ENCODE results near the gene HYAL3. TPM values are rescaled to one million over a fixed set of nuclear protein-coding genes. Genes with fewer than 3 reads are reported as not detected.
A peak's percentile ranks its signal among the peaks of the same experiment; 100 is the strongest.

The HYAL3 gene
- total RNA-seq, 2 donors from 2014 or later, result 2.6 to 3.3 TPM

DNA sequence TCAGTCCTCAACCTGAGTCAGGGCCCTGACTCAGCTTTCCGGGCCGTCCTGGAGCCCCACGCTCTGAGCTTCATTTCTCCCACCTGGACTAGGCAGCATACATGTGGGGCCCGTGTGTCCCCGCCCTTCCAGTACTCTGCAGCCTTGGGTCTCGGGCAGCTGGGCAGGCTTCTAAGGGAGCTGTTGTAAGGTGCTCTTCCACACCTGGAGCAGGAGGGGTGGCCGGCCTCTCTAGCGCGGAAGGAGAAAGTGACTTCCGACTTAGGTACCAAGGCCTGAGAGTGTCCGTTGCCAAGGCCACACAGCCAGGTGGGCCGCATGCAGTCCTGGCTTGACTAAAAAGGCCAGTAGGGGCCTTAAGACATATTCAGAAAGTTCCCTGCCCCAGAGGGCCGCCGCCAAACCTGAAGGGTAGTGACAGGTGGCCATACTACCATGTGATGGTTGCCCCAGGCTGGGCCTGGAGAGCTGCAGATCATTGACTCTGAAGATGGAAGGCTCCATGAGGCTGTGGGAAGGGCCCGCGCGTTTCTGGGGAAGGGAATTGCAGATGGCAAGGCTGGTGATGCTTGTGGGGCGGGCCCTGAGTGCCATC lies 39.7 kb downstream of the HYAL3 start:
- H3K27me3 Mint-ChIP-seq (ENCODE audit: insufficient read depth), result no peaks in the 10 kb centered on the region
- no peak for DNase-seq
- TF ChIP-seq, protein P1, sequence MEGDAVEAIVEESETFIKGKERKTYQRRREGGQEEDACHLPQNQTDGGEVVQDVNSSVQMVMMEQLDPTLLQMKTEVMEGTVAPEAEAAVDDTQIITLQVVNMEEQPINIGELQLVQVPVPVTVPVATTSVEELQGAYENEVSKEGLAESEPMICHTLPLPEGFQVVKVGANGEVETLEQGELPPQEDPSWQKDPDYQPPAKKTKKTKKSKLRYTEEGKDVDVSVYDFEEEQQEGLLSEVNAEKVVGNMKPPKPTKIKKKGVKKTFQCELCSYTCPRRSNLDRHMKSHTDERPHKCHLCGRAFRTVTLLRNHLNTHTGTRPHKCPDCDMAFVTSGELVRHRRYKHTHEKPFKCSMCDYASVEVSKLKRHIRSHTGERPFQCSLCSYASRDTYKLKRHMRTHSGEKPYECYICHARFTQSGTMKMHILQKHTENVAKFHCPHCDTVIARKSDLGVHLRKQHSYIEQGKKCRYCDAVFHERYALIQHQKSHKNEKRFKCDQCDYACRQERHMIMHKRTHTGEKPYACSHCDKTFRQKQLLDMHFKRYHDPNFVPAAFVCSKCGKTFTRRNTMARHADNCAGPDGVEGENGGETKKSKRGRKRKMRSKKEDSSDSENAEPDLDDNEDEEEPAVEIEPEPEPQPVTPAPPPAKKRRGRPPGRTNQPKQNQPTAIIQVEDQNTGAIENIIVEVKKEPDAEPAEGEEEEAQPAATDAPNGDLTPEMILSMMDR (conservative IDR thresholded peaks at IDR 0.05), result no peak
- no peak overlapping the region for H3K9ac ChIP-seq (ENCODE audit: extremely low read depth, low read length, poor library complexity, severe bottlenecking)
- H3K4me3 ChIP-seq (ENCODE audit: low read length), result no peak overlapping the region
- 70 to 95% methylated on average over 12 to 18 of the region's 18 CpGs for WGBS, 2 experiments (ENCODE audit: insufficient coverage in 1 of 2, insufficient read length in 1 of 2)
- peaks cover 32% of the 10 kb centered on the region for H3K36me3 Mint-ChIP-seq (ENCODE audit: low read depth)
- H3K4me1 Mint-ChIP-seq, result peaks cover 11% of the 10 kb centered on the region
- peak overlapping the region; percentile 49 for H3K4me3 Mint-ChIP-seq
- peaks cover 41% of the 10 kb centered on the region for H3K36me3 ChIP-seq (ENCODE audit: control insufficient read depth, insufficient read depth, low read length)
- no peaks in the 10 kb centered on the region for H3K27me3 ChIP-seq (ENCODE audit: control insufficient read depth, insufficient read depth, low read length, poor library complexity, severe bottlenecking)
- no peaks in the 10 kb centered on the region for H3K9me3 ChIP-seq (ENCODE audit: control insufficient read depth, low read length)
- peak overlapping the region; percentile 100 for H3K27ac ChIP-seq (ENCODE audit: low read depth, low read length)
- H3K27ac Mint-ChIP-seq, result peak overlapping the region; percentile 90
- peaks cover 7% of the 10 kb centered on the region for H3K4me1 ChIP-seq (ENCODE audit: control insufficient read depth, insufficient read depth, low read length)
- H3K9me3 Mint-ChIP-seq, result no peaks in the 10 kb centered on the region

DNA sequence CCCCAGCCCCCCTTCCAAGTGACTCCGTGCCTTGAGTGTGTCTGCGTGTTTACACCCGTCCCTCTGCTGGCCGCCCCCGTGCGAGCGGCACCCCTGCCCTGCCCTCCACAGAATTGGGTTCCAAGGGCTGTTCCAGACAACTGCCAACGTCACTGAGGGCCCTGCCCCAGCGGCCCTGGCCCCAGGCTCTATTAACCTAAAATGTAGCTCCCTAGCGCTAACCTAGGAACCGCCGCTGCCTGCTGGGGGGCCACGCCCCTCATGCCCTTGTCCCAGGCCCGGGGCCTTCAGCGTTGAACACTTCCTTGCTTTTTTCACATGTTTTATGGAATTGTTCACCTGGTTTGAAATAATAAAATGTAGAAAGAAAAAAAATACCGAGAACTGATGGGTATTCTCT lies 40.2 kb downstream of the HYAL3 start:
- Mint-ChIP-seq H3K36me3 (ENCODE audit: low read depth) (peaks cover 32% of the 10 kb centered on the region), H3K27me3 (ENCODE audit: insufficient read depth) (no peaks in the 10 kb centered on the region), H3K4me1 (peaks cover 5% of the 10 kb centered on the region), H3K27ac (no peak overlapping the region), H3K4me3 (no peak overlapping the region), H3K9me3 (no peaks in the 10 kb centered on the region)
- no peaks in the 10 kb centered on the region for H3K27me3 ChIP-seq (ENCODE audit: control insufficient read depth, insufficient read depth, low read length, poor library complexity, severe bottlenecking)
- WGBS, 2 experiments (ENCODE audit: insufficient coverage in 1 of 2, insufficient read length in 1 of 2), result 87 to 93% methylated on average over 10 to 16 of the region's 16 CpGs
- no peak overlapping the region for H3K4me3 ChIP-seq (ENCODE audit: low read length)
- H3K36me3 ChIP-seq (ENCODE audit: control insufficient read depth, insufficient read depth, low read length), result peaks cover 45% of the 10 kb centered on the region
- DNase-seq, result no peak
- TF ChIP-seq, protein P1 (conservative IDR thresholded peaks at IDR 0.05), result peak; percentile 35
- peak overlapping the region; percentile 100 for H3K27ac ChIP-seq (ENCODE audit: low read depth, low read length)
- no peaks in the 10 kb centered on the region for H3K9me3 ChIP-seq (ENCODE audit: control insufficient read depth, low read length)
- no peak overlapping the region for H3K9ac ChIP-seq (ENCODE audit: extremely low read depth, low read length, poor library complexity, severe bottlenecking)
- H3K4me1 ChIP-seq (ENCODE audit: control insufficient read depth, insufficient read depth, low read length), result peaks cover 7% of the 10 kb centered on the region

DNA sequence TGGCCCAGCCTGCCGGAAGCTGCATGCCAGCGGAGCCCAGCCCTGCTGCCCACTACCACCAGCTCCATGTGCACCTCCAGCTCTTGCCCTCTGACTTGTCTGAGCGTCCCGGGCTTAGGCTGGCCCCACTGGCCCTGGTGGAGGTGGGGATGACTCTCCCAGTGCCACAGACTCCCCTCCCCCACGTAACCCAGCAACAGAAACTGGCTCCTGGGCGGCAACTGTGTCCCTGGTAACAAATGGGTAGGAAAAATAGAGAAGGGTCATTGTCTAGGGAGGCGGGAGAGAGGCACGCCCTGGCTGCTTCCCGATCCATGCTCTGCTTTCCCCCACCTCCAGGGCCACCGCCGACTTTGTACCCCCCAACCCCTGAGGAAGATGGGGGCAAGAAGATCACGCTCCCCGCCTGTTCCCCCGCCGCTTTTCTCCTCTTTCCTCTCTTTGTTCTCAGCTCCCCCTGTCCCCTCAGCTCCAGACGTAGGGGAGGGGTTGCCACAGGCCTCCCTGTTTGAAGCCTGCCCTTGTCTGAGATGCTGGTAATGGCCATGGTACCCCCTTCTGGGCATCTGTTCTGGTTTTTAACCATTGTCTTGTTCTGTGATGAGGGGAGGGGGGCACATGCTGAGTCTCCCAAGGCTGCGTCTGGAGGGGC lies 41.0 kb downstream of the HYAL3 start:
- Histone ChIP-seq H3K27me3 (ENCODE audit: control insufficient read depth, insufficient read depth, low read length, poor library complexity, severe bottlenecking) (no peaks in the 10 kb centered on the region), H3K9me3 (ENCODE audit: control insufficient read depth, low read length) (no peaks in the 10 kb centered on the region), H3K4me1 (ENCODE audit: control insufficient read depth, insufficient read depth, low read length) (peaks cover 7% of the 10 kb centered on the region), H3K9ac (ENCODE audit: extremely low read depth, low read length, poor library complexity, severe bottlenecking) (no peak overlapping the region), H3K4me3 (ENCODE audit: low read length) (no peak overlapping the region), H3K36me3 (ENCODE audit: control insufficient read depth, insufficient read depth, low read length) (peaks cover 45% of the 10 kb centered on the region), H3K27ac (ENCODE audit: low read depth, low read length) (peak overlapping the region; percentile 100)
- Mint-ChIP-seq H3K36me3 (ENCODE audit: low read depth) (peaks cover 39% of the 10 kb centered on the region), H3K4me1 (peaks cover 8% of the 10 kb centered on the region), H3K27ac (no peak overlapping the region), H3K9me3 (no peaks in the 10 kb centered on the region), H3K4me3 (no peak overlapping the region), H3K27me3 (ENCODE audit: insufficient read depth) (no peaks in the 10 kb centered on the region)
- DNase-seq, result no peak
- WGBS, 2 experiments (ENCODE audit: insufficient coverage in 1 of 2, insufficient read length in 1 of 2), result 72 to 87% methylated on average over 5 to 17 of the region's 17 CpGs
- TF ChIP-seq, protein P1 (conservative IDR thresholded peaks at IDR 0.05), result no peak

All from endodermal cell (in vitro differentiated cells).